Measurements from ENCODE around the gene RABGAP1L.

The RABGAP1L gene

GRCh38 chr1:174953285-174954072, 794.2 kb downstream of the RABGAP1L start:
- no peak overlapping the region for H3K4me3 Mint-ChIP-seq
- ATAC-seq: no peak
- DNase-seq: no peak
- H3K9me3 Mint-ChIP-seq: no peaks in the 10 kb centered on the region
- no peaks in the 10 kb centered on the region for H3K27me3 Mint-ChIP-seq
- peaks cover 30% of the 10 kb centered on the region for H3K4me1 Mint-ChIP-seq
- no peak overlapping the region for H3K27ac Mint-ChIP-seq

GRCh38 chr1:174954073-174954460, 794.7 kb downstream of the RABGAP1L start:
- Mint-ChIP-seq H3K4me1 (peaks cover 31% of the 10 kb centered on the region), H3K9me3 (no peaks in the 10 kb centered on the region), H3K27me3 (no peaks in the 10 kb centered on the region), H3K4me3 (no peak overlapping the region), H3K27ac (no peak overlapping the region)
- ATAC-seq (no peak), DNase-seq (no peak)

- Mint-ChIP-seq H3K4me3 (no peak overlapping the region), H3K9me3 (no peaks in the 10 kb centered on the region), H3K27me3 (no peaks in the 10 kb centered on the region), H3K27ac (no peak overlapping the region), H3K4me1 (peaks cover 31% of the 10 kb centered on the region)
- no peak for ATAC-seq
- DNase-seq: no peak
Observed at GRCh38 chr1:174954671-174955669, 795.6 kb downstream of the RABGAP1L start.

DNA sequence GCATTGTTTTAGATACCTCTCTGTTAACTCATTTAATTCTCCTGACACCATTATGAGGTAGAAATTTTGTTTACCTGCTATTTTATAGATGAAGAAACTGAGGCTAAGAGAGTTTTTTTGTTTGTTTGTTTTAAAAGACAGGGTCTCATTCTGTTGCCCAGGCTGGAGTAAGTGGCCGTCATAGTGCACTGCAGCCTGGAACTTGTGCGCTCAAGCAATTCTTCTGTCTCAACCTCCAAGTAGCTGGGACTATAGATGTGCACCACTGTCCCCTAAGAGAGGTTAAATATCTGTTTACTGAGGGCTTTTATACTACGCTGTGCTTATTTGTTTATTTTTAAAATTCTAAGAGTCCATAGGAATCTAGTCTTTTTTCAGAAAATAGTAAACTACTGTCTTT, 796.8 kb downstream of the RABGAP1L start:
- no peaks in the 10 kb centered on the region for H3K27me3 Mint-ChIP-seq
- no peaks in the 10 kb centered on the region for H3K9me3 Mint-ChIP-seq
- H3K4me1 Mint-ChIP-seq: peaks cover 31% of the 10 kb centered on the region
- DNase-seq (no peak), ATAC-seq (no peak)
- H3K27ac Mint-ChIP-seq: no peak overlapping the region
- no peak overlapping the region for H3K4me3 Mint-ChIP-seq

DNA sequence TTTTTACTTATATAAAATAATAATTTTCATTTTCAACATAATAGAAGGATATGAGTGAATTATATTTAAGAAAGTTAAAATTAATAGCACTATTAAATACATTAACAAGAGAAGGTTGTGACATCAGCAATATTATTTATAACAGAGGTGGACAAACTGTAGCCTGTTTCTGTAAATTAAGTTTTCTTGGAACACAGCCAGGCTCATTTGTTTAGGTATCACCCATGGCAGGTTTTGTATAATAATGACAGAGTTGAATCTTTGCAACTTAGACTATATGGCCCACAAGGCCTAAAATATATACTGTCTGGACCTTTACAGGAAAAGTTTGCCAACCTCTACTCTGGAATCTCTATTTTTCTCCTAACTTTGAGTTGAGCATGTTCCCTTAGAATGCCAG, 797.7 kb downstream of the RABGAP1L start:
- DNase-seq (no peak), ATAC-seq (no peak)
- H3K9me3 Mint-ChIP-seq: no peaks in the 10 kb centered on the region
- H3K27ac Mint-ChIP-seq: no peak overlapping the region
- no peak overlapping the region for H3K4me3 Mint-ChIP-seq
- peaks cover 31% of the 10 kb centered on the region for H3K4me1 Mint-ChIP-seq
- H3K27me3 Mint-ChIP-seq: no peaks in the 10 kb centered on the region

DNA sequence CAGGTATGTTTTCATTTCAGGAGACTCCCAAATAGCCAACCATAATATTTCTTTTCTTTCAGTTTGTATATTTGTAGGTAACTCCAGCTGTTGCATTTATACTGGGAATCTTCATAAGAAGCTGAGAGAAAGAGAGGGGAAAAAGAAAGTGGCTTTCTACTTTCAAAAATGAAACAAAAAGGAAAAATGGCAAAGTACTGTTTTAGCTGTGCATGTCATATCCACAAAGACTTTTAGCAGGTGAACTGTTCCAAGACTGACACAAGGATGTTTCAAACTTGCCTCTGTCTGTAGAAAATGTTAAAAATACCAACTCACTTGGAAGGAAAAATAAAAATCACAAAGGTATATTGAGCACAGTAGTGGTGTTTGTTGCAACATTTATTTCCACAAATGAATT, 798.5 kb downstream of the RABGAP1L start:
- no peaks in the 10 kb centered on the region for H3K27me3 Mint-ChIP-seq
- peak overlapping the region; percentile 9 to 55 for H3K4me3 Mint-ChIP-seq
- ATAC-seq: no peak
- no peaks in the 10 kb centered on the region for H3K9me3 Mint-ChIP-seq
- DNase-seq: no peak
- H3K27ac Mint-ChIP-seq: peak overlapping the region in 1 of 2 donors; percentile 2
- H3K4me1 Mint-ChIP-seq: peaks cover 31% of the 10 kb centered on the region

- Mint-ChIP-seq H3K4me1 (peaks cover 31% of the 10 kb centered on the region), H3K27me3 (no peaks in the 10 kb centered on the region), H3K9me3 (no peaks in the 10 kb centered on the region), H3K27ac (no peak overlapping the region), H3K4me3 (peak overlapping the region in 1 of 2 donors; percentile 5)
- ATAC-seq (no peak), DNase-seq (no peak)
Observed at GRCh38 chr1:174958396-174958795, 799.1 kb downstream of the RABGAP1L start.

- Mint-ChIP-seq H3K4me3 (no peak overlapping the region), H3K9me3 (no peaks in the 10 kb centered on the region), H3K27me3 (no peaks in the 10 kb centered on the region), H3K27ac (no peak overlapping the region), H3K4me1 (peaks cover 37% of the 10 kb centered on the region)
- DNase-seq (no peak), ATAC-seq (no peak)
Observed at GRCh38 chr1:174960362-174960761, 801.0 kb downstream of the RABGAP1L start.

GRCh38 chr1:174963529-174964125, 804.3 kb downstream of the RABGAP1L start:
- no peaks in the 10 kb centered on the region for H3K9me3 Mint-ChIP-seq
- H3K27me3 Mint-ChIP-seq: no peaks in the 10 kb centered on the region
- H3K4me1 Mint-ChIP-seq: peaks cover 50% of the 10 kb centered on the region
- H3K27ac Mint-ChIP-seq: no peak overlapping the region
- ATAC-seq: no peak
- DNase-seq: no peak
- no peak overlapping the region for H3K4me3 Mint-ChIP-seq

DNA sequence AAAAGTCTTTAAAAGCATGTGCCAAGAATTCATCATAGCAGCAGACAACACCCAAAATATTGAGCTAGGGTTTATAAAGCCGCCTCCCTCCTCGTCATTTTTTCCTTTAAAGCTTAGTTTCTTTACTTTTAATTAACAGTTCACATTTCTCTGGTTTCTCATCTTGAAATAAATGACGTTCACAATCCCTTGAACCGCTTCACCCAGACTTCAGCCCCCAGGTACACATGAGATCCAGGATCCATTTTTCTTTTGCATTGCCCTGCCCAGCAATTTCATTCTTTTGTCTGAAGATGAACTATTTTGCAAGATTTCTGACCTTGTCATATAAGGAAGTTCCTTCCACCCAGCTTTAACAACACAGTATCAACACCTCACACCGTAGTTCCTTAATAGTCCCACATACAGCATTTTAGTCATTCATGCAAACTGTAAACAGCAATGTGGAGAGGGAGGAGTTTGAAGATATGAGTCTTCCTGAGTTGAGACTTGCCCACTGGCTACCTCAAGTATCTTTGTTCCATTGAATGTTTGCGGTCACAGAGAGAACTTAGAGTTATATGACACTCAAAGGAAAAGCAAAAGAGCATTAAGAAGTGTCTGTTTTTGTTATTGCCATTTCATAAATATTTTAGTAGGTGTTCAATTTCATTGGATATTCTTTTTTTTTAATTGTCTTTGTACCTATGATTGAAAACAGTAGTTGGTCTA, 805.1 kb downstream of the RABGAP1L start:
- Mint-ChIP-seq H3K4me3 (peak overlapping the region; percentile 76 to 88), H3K9me3 (no peaks in the 10 kb centered on the region), H3K27ac (peak overlapping the region; percentile 34 to 84), H3K4me1 (peaks cover 57% of the 10 kb centered on the region), H3K27me3 (no peaks in the 10 kb centered on the region)
- ATAC-seq (peak; percentile 88), DNase-seq (peak; percentile 12 to 19)

- Mint-ChIP-seq H3K9me3 (no peaks in the 10 kb centered on the region), H3K27ac (peak overlapping the region; percentile 34 to 84), H3K4me3 (peak overlapping the region; percentile 76 to 88), H3K4me1 (peaks cover 63% of the 10 kb centered on the region), H3K27me3 (no peaks in the 10 kb centered on the region)
- DNase-seq (no peak), ATAC-seq (peak; percentile 2)
Observed at GRCh38 chr1:174964972-174965361, 805.6 kb downstream of the RABGAP1L start.

DNA sequence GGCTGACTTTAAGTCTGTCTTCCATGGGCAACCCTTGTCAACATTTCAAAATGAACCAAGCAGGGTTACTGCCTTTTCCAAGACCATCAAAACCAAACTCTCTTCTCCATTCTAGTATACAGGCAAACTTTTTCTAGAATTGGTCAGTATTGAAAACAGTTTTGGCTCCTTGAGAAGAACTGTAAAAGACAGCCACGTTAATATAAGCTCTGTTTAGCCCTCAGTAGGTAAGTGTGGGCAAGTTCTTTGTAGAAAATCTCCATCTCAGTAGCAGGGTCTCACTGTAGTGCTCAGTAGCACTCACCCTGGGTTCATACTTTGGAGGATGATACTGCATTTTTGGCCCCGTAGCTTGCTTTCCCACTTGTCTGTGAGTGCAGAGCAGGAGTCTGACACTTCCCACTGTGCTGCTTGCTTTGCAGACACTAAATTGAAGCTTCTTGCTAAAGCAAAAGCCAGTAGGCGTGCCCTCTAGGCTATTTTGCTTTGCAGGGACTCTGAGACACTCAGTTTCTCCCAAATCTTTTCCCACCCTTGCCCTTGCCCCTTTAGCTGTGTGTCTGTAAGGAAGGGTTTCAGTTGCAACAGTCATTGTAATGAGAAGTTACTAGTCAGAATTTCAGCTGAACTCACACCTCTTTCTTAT, 806.2 kb downstream of the RABGAP1L start:
- Mint-ChIP-seq H3K4me1 (peaks cover 68% of the 10 kb centered on the region), H3K27me3 (no peaks in the 10 kb centered on the region), H3K27ac (peak overlapping the region; percentile 84), H3K4me3 (peak overlapping the region; percentile 76 to 88), H3K9me3 (no peaks in the 10 kb centered on the region)
- DNase-seq (peak in 1 of 2 donors; percentile 3), ATAC-seq (no peak)

GRCh38 chr1:174966008-174966572, 806.8 kb downstream of the RABGAP1L start:
- H3K9me3 Mint-ChIP-seq: no peaks in the 10 kb centered on the region
- peak overlapping the region in 1 of 2 donors; percentile 84 for H3K27ac Mint-ChIP-seq
- DNase-seq (no peak), ATAC-seq (no peak)
- H3K4me1 Mint-ChIP-seq: peaks cover 69% of the 10 kb centered on the region
- H3K4me3 Mint-ChIP-seq: peak overlapping the region; percentile 76 to 88
- no peaks in the 10 kb centered on the region for H3K27me3 Mint-ChIP-seq

DNA sequence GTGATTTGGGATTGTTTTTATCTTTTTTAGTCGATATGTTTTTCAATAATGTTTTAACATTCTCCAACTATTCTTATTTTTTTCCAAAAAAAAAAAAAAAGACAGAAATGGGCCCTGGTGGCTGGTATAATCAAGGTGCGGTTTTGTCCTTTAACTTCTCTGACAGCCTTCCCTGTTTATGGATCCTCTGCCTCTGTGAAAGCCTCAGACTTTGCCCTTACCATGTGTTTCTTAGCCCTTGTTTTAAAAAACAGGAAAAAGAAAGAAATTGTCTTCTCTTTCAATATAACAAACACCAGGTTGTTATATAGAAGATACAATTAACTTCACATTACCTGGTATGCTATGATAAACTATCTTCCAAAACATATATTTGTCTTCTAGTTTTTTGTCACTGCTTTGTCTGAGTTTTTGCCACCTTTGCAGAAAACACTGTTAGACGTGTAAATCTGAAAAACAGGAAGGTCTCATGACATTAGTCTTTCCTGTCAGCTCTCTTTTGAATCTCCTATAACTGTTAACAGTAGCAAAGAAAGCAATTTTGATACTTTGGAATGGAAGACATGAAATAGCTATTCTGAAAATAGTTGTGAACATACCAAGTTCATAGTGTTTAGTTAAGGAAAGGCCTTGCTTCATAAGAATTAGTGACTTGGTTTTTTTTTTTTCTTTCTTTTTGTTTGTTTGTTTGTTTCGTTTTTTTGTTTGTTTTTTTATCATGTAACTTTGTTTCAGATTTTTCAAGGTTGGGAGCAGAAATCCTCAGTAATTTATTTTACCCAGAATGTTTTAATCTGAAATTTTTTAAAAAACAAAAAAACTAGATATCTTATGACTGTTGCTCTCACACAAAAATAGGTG, 808.8 kb downstream of the RABGAP1L start:
- H3K9me3 Mint-ChIP-seq: no peaks in the 10 kb centered on the region
- H3K27ac Mint-ChIP-seq: peak overlapping the region; percentile 58 to 93
- no peak for ATAC-seq
- H3K27me3 Mint-ChIP-seq: no peaks in the 10 kb centered on the region
- peak overlapping the region; percentile 63 to 66 for H3K4me3 Mint-ChIP-seq
- peaks cover 81% of the 10 kb centered on the region for H3K4me1 Mint-ChIP-seq
- DNase-seq: no peak

Measured in stimulated activated naive CD8-positive, alpha-beta T cell treated with anti-CD3 and anti-CD28 coated beads, Interleukin-15, amount 100 ng/mL, for 72 hours (primary cell).